ENCODE data around the gene GPR17. TPM values are rescaled to one million over a fixed set of nuclear protein-coding genes. Genes with fewer than 3 reads are reported as not detected.

Gene GPR17
- total RNA-seq, 2 experiments from 2014 or later, result not detected

DNA sequence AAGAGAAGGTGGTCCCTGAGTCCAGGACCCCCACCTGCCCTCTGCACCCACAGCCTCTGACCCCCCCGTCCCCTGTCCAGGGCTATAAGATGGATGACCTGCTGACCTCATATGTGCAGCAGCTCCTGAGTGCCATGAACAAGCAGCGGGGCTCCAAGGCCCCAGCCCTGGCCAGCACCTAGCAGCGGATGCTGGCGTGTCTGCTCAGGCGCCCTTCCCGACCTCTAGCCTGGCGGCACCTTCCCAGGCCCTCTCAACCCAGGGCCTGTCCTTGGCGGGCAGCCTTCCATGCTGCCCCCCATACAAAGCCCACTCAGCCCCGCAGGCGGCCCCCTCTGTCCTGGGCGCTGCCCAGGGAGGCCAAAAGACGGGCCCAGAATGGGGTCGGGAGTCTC lies 8.7 kb upstream of the GPR17 start:
- DNase-seq, result no peak
- Mint-ChIP-seq H3K27ac (no peak overlapping the region), H3K27me3 (no peaks in the 10 kb centered on the region), H3K9me3 (no peaks in the 10 kb centered on the region), H3K4me3 (no peak overlapping the region), H3K4me1 (peaks cover 28% of the 10 kb centered on the region), H3K36me3 (peaks cover 3% of the 10 kb centered on the region)
- POLR2A ChIA-PET, result no interaction called here
- no peak for ATAC-seq (ENCODE audit: low read depth)

DNA sequence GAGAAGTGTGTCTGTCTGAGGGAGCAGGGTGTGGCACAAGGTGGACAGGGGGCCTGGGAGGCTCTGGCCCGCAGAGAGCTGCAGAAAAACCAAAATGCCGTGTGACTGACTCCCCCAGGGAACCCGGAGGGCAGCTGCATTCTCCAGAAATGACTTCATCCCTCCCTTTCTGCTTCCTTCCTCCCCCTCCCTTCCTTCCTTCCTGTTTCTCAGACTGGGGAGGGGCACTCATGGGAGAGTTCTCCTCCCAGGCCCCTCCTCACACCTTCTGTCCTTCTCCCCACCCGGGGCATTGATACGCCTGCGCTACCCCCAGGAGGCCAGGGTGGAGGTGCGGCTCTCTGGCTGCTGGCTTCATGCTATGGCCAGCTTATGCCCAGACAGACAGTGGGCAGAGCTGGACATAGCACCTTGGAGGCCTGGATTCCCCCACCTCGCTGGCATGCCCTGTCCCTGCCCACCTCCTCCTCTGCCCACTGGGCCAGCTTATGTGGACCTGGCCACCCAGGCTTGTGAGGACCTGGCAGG lies 8.2 kb upstream of the GPR17 start:
- DNase-seq (no peak), ATAC-seq (ENCODE audit: low read depth) (no peak)
- H3K36me3 Mint-ChIP-seq, result peaks cover 3% of the 10 kb centered on the region
- POLR2A ChIA-PET, result no interaction called here
- H3K4me3 Mint-ChIP-seq, result peak overlapping the region; percentile 71
- no peaks in the 10 kb centered on the region for H3K27me3 Mint-ChIP-seq
- peaks cover 28% of the 10 kb centered on the region for H3K4me1 Mint-ChIP-seq
- no peaks in the 10 kb centered on the region for H3K9me3 Mint-ChIP-seq
- peak overlapping the region; percentile 88 for H3K27ac Mint-ChIP-seq

DNA sequence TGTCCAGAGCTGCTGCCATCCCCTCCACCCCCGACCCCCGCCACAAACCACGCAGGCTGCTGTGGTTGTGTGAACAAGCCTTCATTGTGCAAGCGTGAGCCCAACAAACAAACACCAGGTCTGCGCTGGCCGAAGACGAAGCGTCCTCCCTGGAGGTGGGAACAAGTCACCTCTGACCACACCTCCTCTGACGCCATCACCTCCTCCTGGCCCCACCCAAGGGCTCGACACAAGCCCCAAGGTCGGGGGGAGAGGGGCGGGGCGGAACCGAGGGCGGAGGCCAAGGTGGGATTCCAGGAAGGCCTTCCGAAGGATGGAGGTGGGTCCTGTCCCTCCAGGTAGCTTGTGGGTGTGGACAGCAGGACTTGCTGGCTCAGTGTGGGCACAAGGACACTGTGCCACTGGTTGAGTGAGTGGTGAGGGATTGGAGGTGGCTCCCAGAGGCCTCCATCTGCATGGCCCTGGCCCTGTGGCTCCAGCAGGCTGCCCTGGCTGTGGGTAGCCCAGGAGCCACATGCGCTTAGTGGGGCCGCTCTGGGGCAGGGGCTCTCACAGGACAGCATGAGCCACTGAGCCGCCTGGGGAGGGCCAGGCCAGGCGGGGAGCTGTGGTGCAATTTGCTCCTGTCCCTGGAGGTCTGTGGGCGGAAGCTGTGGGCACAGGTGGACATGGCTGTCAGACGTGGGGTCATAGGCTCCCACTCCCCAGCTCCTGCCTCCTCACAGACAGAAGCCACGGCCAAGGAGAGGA lies 7.4 kb upstream of the GPR17 start:
- ATAC-seq (ENCODE audit: low read depth) (no peak), DNase-seq (no peak)
- Mint-ChIP-seq H3K27ac (peak overlapping the region; percentile 88), H3K9me3 (no peaks in the 10 kb centered on the region), H3K4me3 (peak overlapping the region; percentile 54), H3K27me3 (no peaks in the 10 kb centered on the region), H3K4me1 (peaks cover 23% of the 10 kb centered on the region), H3K36me3 (peaks cover 3% of the 10 kb centered on the region)
- POLR2A ChIA-PET, result interaction anchor here (1.4 kb wide), 1 partner anchor 47 kb away, joined by 4 read pairs; no protein-coding TSS in a partner anchor

GRCh38 chr2:127639111-127639474 lies 6.9 kb upstream of the GPR17 start:
- DNase-seq (no peak), ATAC-seq (ENCODE audit: low read depth) (no peak)
- Mint-ChIP-seq H3K4me3 (peak overlapping the region; percentile 54), H3K27me3 (no peaks in the 10 kb centered on the region), H3K27ac (peak overlapping the region; percentile 88), H3K36me3 (peaks cover 3% of the 10 kb centered on the region), H3K4me1 (peaks cover 23% of the 10 kb centered on the region), H3K9me3 (no peaks in the 10 kb centered on the region)
- POLR2A ChIA-PET, result interaction anchor here (1.4 kb wide), 2 partner anchors 48 to 112 kb away, joined by 4 to 5 read pairs; no protein-coding TSS in a partner anchor

DNA sequence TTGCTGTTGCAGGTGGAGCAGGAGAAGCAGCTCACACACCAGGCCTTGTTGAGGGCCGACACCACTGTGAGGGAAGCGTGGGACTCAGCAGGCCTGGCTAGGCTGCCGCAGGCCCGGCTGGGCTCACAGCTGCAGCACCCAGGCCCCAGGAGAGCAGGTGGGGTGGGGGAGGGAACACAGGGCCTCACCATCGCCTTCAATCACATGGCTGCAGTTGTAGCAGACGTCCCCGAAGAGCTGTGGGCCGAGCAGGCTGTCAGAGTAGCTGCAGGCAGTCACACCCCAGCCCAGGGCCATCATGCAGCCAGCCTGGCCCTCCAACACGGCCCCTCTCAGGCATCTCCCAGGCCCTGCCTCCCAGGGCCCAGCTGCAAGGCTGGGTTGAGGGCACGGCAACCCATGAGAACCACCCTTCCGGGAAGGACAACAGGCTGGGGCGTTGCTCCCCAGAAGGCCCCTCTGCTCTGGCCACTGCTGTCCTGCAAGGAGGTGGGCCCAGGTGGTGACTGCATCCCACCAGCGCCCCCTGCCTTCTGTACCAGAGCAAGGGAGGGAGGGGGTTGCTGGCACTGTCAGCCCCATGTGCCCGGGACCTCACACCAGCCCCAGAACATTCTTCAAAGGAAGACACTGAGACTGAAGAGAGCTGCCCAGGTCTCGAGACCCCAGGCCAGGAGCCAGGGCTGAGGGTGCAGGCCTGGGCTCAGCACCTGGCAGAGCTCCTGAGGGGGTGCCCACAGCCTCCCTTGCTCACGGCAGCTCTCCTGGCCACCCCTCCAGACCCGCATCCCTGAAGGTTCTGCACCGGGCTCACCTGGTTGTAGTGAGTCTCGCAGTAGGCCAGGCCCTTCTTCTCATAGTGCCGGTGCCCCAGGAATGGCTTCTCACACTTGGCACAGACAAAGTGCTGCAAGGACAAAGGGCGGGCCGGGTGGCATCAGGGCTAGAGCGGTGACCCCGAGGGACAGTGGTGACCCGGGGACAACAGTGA lies 5.6 kb upstream of the GPR17 start:
- Mint-ChIP-seq H3K4me3 (peak overlapping the region; percentile 75), H3K27me3 (no peaks in the 10 kb centered on the region), H3K4me1 (peaks cover 23% of the 10 kb centered on the region), H3K9me3 (no peaks in the 10 kb centered on the region), H3K36me3 (peaks cover 3% of the 10 kb centered on the region), H3K27ac (peak overlapping the region; percentile 88)
- POLR2A ChIA-PET, result interaction anchor here (0.8 to 2.7 kb wide), 8 partner anchors 10 to 114 kb away, joined by 3 to 17 read pairs (median 4); partner anchors contain the start of gene SFT2D3
- ATAC-seq (ENCODE audit: low read depth), result peak; percentile 48
- peak; percentile 71 for DNase-seq

- Mint-ChIP-seq H3K27me3 (no peaks in the 10 kb centered on the region), H3K27ac (peak overlapping the region; percentile 88), H3K4me3 (peak overlapping the region; percentile 75), H3K9me3 (no peaks in the 10 kb centered on the region), H3K36me3 (peaks cover 3% of the 10 kb centered on the region), H3K4me1 (peaks cover 23% of the 10 kb centered on the region)
- DNase-seq (no peak), ATAC-seq (ENCODE audit: low read depth) (no peak)
- POLR2A ChIA-PET, result interaction anchor here (1.1 to 2.7 kb wide), 8 partner anchors 9 to 114 kb away, joined by 3 to 17 read pairs (median 5); partner anchors contain the start of gene SFT2D3
These were observed 4.8 kb upstream of the GPR17 start for GRCh38 chr2:127641133-127641532.

- Mint-ChIP-seq H3K27me3 (no peaks in the 10 kb centered on the region), H3K27ac (peak overlapping the region; percentile 88), H3K9me3 (no peaks in the 10 kb centered on the region), H3K36me3 (peaks cover 3% of the 10 kb centered on the region), H3K4me1 (peaks cover 23% of the 10 kb centered on the region), H3K4me3 (peak overlapping the region; percentile 75)
- POLR2A ChIA-PET, result interaction anchor here (1.1 to 2.7 kb wide), 7 partner anchors 10 to 115 kb away, joined by 3 to 17 read pairs (median 5); partner anchors contain the start of gene SFT2D3
- DNase-seq, result peak; percentile 70
- peak; percentile 82 for ATAC-seq (ENCODE audit: low read depth)
These were observed 4.0 kb upstream of the GPR17 start for GRCh38 chr2:127641846-127642507.

DNA sequence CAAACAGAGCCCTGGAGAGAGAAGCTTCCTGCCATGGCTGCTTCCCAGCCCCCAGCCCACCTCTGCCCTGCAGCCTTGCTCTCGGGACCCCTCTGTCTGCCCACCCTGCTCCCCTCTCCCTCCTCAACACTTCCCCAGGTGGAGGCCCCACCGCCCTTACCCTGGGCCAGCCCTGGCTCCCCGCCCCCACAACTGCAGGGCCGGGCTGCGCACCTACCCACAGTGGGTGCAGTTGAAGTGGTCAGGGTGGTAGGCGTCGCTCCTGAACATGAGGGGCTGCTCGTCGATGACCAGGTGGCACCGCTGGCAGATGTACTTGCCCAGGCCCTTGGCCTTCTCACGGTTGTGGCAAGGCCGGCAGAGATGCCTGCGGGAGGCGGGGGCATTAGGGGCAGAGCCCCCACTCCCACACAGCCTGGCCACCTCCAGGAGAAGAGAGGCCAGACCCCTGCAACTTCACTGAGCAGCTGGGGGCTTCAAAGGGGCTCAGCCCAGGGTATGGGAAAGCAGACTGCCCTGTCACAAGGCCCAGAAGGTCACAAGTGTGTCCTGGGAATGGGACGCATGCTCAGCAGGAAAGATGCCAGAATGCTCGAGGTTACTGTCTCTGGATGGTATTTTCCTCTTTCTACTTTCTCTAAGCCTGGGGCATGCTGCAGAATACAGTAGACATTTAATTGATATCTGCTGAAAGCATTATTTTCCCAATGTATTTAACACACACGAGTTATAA lies 3.1 kb upstream of the GPR17 start:
- Mint-ChIP-seq H3K36me3 (peaks cover 3% of the 10 kb centered on the region), H3K27ac (peak overlapping the region; percentile 88), H3K9me3 (no peaks in the 10 kb centered on the region), H3K4me3 (peak overlapping the region; percentile 19), H3K27me3 (no peaks in the 10 kb centered on the region), H3K4me1 (peaks cover 21% of the 10 kb centered on the region)
- POLR2A ChIA-PET, result no interaction called here
- DNase-seq (no peak), ATAC-seq (ENCODE audit: low read depth) (no peak)

DNA sequence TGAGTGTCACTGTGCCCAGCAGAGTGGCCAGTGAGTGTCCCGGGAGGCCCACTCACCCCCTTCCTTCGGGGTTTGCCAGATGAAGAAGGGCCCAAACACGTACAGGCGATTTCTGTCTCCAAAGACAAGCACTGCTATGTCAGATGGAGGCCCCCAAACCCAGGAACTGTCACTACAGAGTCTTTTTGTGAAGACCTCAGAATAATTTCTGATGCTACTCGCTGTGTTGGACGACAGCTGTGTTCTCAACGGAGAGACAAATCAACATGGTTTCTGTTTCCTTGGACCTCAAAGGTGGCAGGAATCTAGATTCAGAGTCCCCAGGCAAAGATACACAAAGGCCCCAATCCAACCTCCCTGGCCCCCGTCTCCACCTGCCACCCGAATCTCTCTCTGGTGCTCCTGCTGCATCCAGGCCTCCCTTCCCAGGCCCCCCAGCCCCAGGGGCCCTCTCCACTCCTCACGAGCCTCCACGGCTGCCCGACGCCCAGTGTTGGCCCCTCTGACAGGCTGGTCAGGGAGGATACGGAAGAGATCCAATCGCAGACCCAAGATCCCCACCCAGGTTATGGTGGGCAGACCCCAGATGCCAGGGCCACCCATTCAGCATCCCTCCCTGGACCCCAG lies 2.4 kb upstream of the GPR17 start:
- Mint-ChIP-seq H3K9me3 (no peaks in the 10 kb centered on the region), H3K36me3 (peaks cover 3% of the 10 kb centered on the region), H3K4me3 (no peak overlapping the region), H3K27ac (peak overlapping the region; percentile 25), H3K4me1 (peaks cover 18% of the 10 kb centered on the region), H3K27me3 (no peaks in the 10 kb centered on the region)
- POLR2A ChIA-PET, result no interaction called here
- DNase-seq, result no peak
- ATAC-seq (ENCODE audit: low read depth), result no peak

GRCh38 chr2:127644066-127645025 lies 1.6 kb upstream of the GPR17 start:
- Mint-ChIP-seq H3K27me3 (no peaks in the 10 kb centered on the region), H3K27ac (peak overlapping the region; percentile 25), H3K9me3 (no peaks in the 10 kb centered on the region), H3K4me1 (peaks cover 15% of the 10 kb centered on the region), H3K4me3 (no peak overlapping the region), H3K36me3 (no peaks in the 10 kb centered on the region)
- DNase-seq, result no peak
- POLR2A ChIA-PET, result no interaction called here
- ATAC-seq (ENCODE audit: low read depth), result no peak

DNA sequence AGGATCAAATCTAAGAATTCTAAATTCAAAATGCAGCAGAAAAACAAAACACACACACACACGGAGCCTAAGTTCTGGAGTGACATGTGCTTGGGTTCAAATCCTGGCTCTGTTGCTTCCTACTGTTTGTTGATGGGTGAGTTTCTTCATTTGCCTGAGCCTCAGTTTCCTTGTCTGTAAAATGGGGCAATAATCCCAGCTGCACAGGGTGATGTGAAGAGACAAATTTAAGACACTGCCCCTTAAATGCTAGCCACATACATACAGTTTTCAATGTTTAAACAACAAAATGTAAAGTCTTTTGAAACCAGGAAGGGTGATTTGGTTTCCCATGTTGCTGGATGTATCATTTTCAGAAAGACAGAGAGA lies 943 bp upstream of the GPR17 start:
- POLR2A ChIA-PET, result no interaction called here
- no peaks in the 10 kb centered on the region for H3K36me3 Mint-ChIP-seq
- ATAC-seq (ENCODE audit: low read depth) (no peak), DNase-seq (no peak)
- H3K27me3 Mint-ChIP-seq, result no peaks in the 10 kb centered on the region
- no peak overlapping the region for H3K4me3 Mint-ChIP-seq
- peak overlapping the region; percentile 3 for H3K27ac Mint-ChIP-seq
- H3K4me1 Mint-ChIP-seq, result peaks cover 16% of the 10 kb centered on the region
- no peaks in the 10 kb centered on the region for H3K9me3 Mint-ChIP-seq

All from activated naive CD8-positive, alpha-beta T cell treated with anti-CD3 and anti-CD28 coated beads, Interleukin-2, amount 10 ng/mL, durations not matched to agents 7 days and 5 days (primary cell).